Measurements from ENCODE around the gene AFAP1.

Gene AFAP1

DNA sequence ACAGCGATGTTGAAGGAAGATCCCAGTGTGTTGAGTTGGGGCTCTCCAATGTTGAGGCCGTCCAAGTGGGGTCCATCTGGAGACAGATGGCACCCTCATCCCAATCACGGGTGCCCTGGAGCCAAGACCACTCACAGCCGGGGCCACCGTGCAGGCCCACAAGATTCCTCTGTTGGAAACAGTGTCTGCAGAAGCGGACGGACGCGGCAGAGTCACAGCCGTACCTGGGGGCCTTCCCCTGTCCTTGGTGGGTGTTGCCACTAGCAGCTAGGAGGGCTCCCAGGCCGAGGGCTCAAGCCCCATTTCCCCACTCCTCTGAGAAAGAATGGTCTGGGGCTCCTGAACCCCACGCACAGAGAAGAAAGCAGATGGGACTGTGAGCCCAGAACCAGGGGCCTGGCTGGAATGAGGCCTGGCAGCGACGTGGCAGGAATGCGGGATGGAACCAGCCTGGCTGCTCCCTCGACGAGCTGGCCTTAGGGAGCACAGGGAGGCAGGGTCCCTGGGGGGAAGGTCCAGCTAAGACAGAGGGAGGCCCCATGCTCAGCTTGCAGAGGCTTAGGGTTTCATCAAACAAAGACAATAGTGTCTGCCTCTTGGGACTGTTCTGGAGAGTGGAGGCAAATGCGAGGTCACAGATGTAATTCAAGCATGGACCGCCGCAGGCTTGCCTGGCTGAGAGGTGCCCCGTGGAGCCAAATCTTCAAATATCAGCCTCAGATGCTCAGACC lies 228.9 kb downstream of the AFAP1 start:
- no peak for DNase-seq

- DNase-seq, result no peak
Measured at GRCh38 chr4:7710126-7710525, 229.5 kb downstream of the AFAP1 start.

GRCh38 chr4:7709431-7709830 lies 230.2 kb downstream of the AFAP1 start:
- DNase-seq, result no peak

GRCh38 chr4:7708981-7709380 lies 230.7 kb downstream of the AFAP1 start:
- DNase-seq, result no peak

All from activated CD4-positive, alpha-beta T cell treated with anti-CD3 and anti-CD28 coated beads for 48 hours (primary cell).